ENCODE results near the gene NFIX. TPM values are rescaled to one million over a fixed set of nuclear protein-coding genes. Genes with fewer than 3 reads are reported as not detected.

NFIX gene
- total RNA-seq, 2 donors from 2014 or later: 16.9 to 26.7 TPM

GRCh38 chr19:13100031-13100588, 104.8 kb downstream of the NFIX start:
- TF ChIP-seq, protein P1, sequence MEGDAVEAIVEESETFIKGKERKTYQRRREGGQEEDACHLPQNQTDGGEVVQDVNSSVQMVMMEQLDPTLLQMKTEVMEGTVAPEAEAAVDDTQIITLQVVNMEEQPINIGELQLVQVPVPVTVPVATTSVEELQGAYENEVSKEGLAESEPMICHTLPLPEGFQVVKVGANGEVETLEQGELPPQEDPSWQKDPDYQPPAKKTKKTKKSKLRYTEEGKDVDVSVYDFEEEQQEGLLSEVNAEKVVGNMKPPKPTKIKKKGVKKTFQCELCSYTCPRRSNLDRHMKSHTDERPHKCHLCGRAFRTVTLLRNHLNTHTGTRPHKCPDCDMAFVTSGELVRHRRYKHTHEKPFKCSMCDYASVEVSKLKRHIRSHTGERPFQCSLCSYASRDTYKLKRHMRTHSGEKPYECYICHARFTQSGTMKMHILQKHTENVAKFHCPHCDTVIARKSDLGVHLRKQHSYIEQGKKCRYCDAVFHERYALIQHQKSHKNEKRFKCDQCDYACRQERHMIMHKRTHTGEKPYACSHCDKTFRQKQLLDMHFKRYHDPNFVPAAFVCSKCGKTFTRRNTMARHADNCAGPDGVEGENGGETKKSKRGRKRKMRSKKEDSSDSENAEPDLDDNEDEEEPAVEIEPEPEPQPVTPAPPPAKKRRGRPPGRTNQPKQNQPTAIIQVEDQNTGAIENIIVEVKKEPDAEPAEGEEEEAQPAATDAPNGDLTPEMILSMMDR (IDR thresholded peaks at IDR 0.05): no peak
- no peak for TF ChIP-seq POLR2A (IDR thresholded peaks at IDR 0.05)
- no peak for ATAC-seq
- WGBS, 2 donors: 67 to 78% methylated on average over 4 to 12 of the region's 12 CpGs

DNA sequence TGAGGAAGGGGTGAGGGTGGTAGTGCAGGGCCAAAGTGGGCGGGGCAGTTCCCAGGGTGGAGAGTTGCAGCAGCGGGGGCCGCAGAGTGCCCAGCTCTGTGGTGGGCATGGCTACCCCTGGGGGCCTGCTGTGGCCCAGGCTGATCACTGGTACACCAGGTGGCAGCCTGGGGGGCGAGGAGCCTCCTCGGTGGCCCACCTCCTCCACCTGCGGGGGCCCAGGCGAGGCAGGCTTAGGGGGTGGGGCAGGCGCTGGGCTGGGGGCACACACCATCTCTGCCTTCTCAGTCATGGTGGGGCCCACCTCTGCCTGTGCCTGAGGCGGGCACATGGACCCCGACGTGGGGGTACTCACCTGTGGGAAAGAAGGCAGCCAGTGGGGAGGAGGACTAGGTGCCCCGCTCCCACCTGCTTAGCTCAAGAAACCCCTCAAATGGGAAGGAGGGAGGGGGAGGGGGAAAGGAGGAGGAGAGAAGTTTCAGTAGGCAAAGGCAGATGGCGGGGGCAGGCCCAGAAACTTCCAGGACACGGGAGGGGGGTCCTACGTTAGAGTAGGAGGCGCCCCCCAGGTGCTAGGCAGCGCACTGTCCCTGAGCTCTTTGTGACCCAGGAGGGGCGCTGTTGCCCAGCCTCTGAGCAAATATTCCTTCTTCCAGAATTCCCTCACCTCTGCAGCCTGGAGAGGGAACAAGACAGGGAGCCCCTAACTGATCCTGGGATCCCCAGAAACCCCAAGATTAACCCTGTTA, 105.7 kb downstream of the NFIX start:
- Histone ChIP-seq H3K4me1 (peaks cover 31% of the 10 kb centered on the region), H3K27me3 (peaks cover 0 to 10% of the 10 kb centered on the region in 2 donors), H3K36me3 (replicated peaks in 1 of 2; ENCODE audit: insufficient read depth in 1 of 2, low read depth in 2 of 2) (no peaks in the 10 kb centered on the region), H3K27ac (no peak overlapping the region), H3K9me3 (no peaks in the 10 kb centered on the region), H3K4me3 (no peak overlapping the region)
- no peak for ATAC-seq
- 40 to 42% methylated on average over 10 to 18 of the region's 18 CpGs for WGBS, 2 donors
- no peak for TF ChIP-seq POLR2A (IDR thresholded peaks at IDR 0.05)
- TF ChIP-seq, protein P1 (IDR thresholded peaks at IDR 0.05): peak in 2 of 7 experiments; percentile 5 to 10
- no peak for DNase-seq
- intact Hi-C loops (cut with DNase I): no loop called here

More at GRCh38 chr19:13100031-13100588, 104.8 kb downstream of the NFIX start:
- Histone ChIP-seq H3K4me3 (no peak overlapping the region), H3K36me3 (replicated peaks in 1 of 2; ENCODE audit: insufficient read depth in 1 of 2, low read depth in 2 of 2) (no peaks in the 10 kb centered on the region), H3K4me1 (peaks cover 31% of the 10 kb centered on the region), H3K27me3 (peaks cover 0 to 10% of the 10 kb centered on the region in 2 donors), H3K9me3 (no peaks in the 10 kb centered on the region), H3K27ac (peak overlapping the region in 2 of 4 donors; percentile 73 to 78)
- DNase-seq: no peak
- intact Hi-C loops (cut with DNase I): no loop called here

DNA sequence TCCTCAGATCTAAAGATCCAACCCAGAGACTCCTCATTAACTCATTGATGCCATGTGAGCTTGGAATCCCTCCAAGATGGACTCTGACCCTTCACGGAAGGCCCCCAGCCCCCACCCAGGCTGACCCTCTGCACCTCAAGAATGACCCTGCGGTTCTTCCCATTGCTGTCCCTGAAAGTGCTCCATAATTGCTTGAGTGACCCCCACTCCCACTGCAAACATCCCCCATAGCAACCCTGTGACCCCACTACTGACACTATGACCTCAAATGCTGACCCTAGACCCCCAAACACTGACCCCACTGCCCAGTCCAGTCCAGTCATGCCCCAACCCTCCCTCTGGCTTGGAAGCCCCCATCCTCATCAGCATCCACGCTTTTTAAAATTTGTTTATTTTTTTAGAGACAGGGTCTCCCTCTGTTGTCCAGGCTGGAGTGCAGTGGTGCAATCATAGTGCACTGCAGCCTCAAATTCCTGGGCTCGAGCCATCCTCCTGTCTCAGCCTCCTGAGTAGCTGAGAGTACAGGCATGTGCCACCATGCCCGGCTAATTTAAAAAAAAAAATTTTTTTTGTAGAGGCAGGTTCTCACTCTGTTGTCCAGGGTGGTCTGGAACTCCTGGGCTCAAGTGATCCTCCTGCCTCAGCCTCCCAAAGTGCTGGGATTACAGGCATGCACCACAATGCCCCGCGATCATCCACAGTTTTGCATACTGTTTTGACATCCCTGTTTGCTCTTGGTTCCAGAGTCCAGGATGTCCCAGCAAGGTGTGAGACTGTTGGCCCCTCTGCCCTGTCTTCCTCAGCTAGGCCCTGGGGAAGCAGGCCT, 106.5 kb downstream of the NFIX start:
- Histone ChIP-seq H3K27me3 (peaks cover 0 to 10% of the 10 kb centered on the region in 2 donors), H3K4me1 (peaks cover 31% of the 10 kb centered on the region), H3K4me3 (no peak overlapping the region), H3K36me3 (replicated peaks in 1 of 2; ENCODE audit: insufficient read depth in 1 of 2, low read depth in 2 of 2) (no peaks in the 10 kb centered on the region), H3K9me3 (no peaks in the 10 kb centered on the region), H3K27ac (peak overlapping the region in 2 of 4 donors; percentile 62 to 77)
- no peak for TF ChIP-seq POLR2A (IDR thresholded peaks at IDR 0.05)
- TF ChIP-seq, protein P1 (IDR thresholded peaks at IDR 0.05): no peak
- WGBS, 2 donors: 64 to 65% methylated on average over 5 to 7 of the region's 7 CpGs
- ATAC-seq (no peak), DNase-seq (no peak)
- intact Hi-C loops (cut with DNase I): no loop called here

DNA sequence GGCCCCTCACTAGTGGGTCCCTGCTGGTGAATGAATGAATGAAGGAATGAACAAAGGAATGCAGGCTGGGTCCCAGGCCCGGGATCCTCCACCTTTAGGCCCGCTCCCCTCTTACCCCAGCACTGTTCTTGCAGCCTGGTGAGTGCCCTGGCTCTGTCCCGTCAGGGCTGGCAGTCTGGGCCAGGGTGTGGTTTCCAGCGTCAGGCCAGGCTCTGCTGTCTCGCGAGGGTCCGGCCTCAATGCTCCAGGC, 107.1 kb downstream of the NFIX start:
- ATAC-seq (no peak), DNase-seq (no peak)
- Histone ChIP-seq H3K27ac (peak overlapping the region in 2 of 4 donors; percentile 62 to 77), H3K27me3 (peaks cover 0 to 8% of the 10 kb centered on the region in 2 donors), H3K4me3 (no peak overlapping the region), H3K4me1 (peaks cover 29% of the 10 kb centered on the region), H3K9me3 (no peaks in the 10 kb centered on the region), H3K36me3 (replicated peaks in 1 of 2; ENCODE audit: insufficient read depth in 1 of 2, low read depth in 2 of 2) (no peaks in the 10 kb centered on the region)
- intact Hi-C loops (cut with DNase I): no loop called here
- TF ChIP-seq, protein P1 (IDR thresholded peaks at IDR 0.05): no peak
- TF ChIP-seq POLR2A (IDR thresholded peaks at IDR 0.05): no peak
- 29% methylated on average over 3 of the region's 7 CpGs; no CpG with 5 or more reads in 1 of the 2 donors for WGBS, 2 donors

Measured in body of pancreas (tissue), 4 donors.